Suprapubic skin (tissue), 4 donors: ENCODE measurements around the gene TMBIM4.

Experiments
- CTCF ChIP-seq, 2 donors: fragments of 200-600 bp in 1 of 2; fragments of 450-650 bp in 1 of 2; sonication (generic) in 1 of 2; IDR thresholded peaks; one replicate each; pipeline ENCODE4 v1.5.1; 2016 to 2019; ENCODE audit warnings: antibody characterized with exemption in 2 of 2, mild to moderate bottlenecking in 1 of 2, moderate library complexity in 1 of 2
- EP300 ChIP-seq: sonication (generic); formaldehyde crosslinking; IDR thresholded peaks from one replicate; pipeline ENCODE4 v1.6.1; 2017; ENCODE audit warnings: antibody characterized with exemption
- POLR2A ChIP-seq, 2 donors: fragments of 450-650 bp; IDR thresholded peaks; one replicate each; pipeline ENCODE4 v1.6.1; 2017; ENCODE audit warnings: antibody characterized with exemption in 2 of 2, mild to moderate bottlenecking in 2 of 2, moderate library complexity in 2 of 2
- POLR2AphosphoS5 ChIP-seq, 3 donors: sonication (generic); formaldehyde crosslinking; IDR thresholded peaks; one replicate each; pipeline ENCODE4 v1.6.1; 2017; ENCODE audit warnings: antibody characterized with exemption in 3 of 3

- TF ChIP-seq POLR2A (IDR thresholded peaks at IDR 0.05) (no peak), CTCF (IDR thresholded peaks at IDR 0.05) (no peak), POLR2AphosphoS5 (IDR thresholded peaks at IDR 0.05) (no peak), EP300 (no peak)
Observed at GRCh38 chr12:66141299-66141698, 28.5 kb downstream of the TMBIM4 start.
